ENCODE measurements around the gene DLGAP1.
"Not testable (repeated sequence)": the region's sequence is repeated elsewhere in the genome, so short reads cannot be mapped to it uniquely, and the experiment has no call there.

Gene DLGAP1

GRCh38 chr18:4455113-4455811 lies at the start of gene DLGAP1:
Gene DLGAP1, minus strand, starts transcription at chr18:4455307.
- DNase-seq = peak; percentile 1

- DNase-seq = not testable (repeated sequence)
Measured at GRCh38 chr18:4494703-4495284, 39.7 kb upstream of the DLGAP1 start.

- DNase-seq = no peak
Measured at GRCh38 chr18:4468511-4468910, 13.4 kb upstream of the DLGAP1 start.

DNA sequence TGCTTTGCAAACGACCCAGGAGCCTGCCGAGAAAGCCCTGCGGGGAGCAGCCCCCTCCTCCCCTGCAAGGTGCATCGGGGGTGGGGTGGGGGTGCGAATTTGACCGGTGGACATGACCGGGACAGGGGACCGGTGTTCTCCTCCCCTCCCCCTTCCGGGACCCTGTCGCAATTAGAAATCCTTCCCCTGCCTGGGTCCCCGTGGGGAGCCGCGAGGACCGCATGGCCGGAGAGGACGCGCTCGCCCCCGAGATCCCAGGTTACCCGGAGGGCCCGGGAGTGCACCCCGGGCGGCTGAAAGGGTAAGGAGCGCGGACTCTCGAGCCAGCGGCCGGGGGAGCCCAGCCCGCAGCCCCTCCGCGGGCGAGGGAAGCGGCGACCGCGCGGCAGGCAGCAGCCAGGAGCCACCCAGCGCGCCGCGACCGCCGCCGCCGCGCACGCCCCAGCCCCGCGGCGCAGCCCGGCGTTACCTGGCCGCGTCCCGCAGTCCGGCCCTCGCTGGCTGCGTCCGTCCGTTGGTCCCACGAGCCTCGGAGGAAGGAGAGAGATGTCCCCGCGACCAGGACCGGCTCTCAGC lies 482 bp downstream of the DLGAP1 start:
- DNase-seq = no peak

- DNase-seq = no peak
Measured at GRCh38 chr18:4453874-4454536, 1.1 kb downstream of the DLGAP1 start.

DNA sequence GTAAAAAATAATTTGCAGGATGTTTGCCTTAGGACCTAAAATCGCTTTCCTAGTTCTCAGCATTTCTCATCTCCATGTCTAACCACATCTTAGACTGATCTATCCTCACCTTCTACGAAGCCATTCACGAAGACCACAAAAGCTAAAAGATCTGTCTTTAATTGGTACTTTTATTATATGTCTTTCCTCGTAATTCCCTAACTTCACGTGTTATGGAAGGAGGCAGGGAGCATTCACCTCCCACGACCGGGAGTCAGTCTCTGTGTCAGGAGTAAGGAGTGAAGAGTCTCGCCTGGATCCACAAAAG lies 1.6 kb downstream of the DLGAP1 start:
- DNase-seq = no peak

GRCh38 chr18:4450065-4450658 lies 4.9 kb downstream of the DLGAP1 start:
- no peak for DNase-seq

GRCh38 chr18:4445902-4446301 lies 9.2 kb downstream of the DLGAP1 start:
- no peak for DNase-seq

GRCh38 chr18:4444306-4444705 lies 10.8 kb downstream of the DLGAP1 start:
- DNase-seq = no peak

- no peak for DNase-seq
Measured at GRCh38 chr18:4441098-4441497, 14.0 kb downstream of the DLGAP1 start.

DNA sequence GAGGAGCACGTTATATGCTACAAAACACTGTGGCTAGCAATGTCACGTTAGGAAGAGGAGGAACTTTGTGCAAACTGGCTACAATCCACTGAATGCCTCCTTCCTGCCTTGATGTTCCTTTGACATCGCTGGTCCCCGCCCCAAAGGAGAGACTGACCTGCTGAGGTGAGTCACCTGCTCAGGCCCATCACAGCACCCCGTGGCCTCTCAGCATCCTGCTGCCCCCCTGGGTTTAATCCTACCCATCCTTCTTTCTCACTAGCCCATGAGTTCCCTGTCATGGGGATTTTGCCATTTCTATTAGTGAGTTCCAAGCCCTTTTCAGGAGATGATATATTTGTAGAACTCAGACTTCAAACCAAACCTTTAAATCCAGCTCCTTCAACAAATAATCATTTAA lies 16.2 kb downstream of the DLGAP1 start:
- DNase-seq = no peak

DNA sequence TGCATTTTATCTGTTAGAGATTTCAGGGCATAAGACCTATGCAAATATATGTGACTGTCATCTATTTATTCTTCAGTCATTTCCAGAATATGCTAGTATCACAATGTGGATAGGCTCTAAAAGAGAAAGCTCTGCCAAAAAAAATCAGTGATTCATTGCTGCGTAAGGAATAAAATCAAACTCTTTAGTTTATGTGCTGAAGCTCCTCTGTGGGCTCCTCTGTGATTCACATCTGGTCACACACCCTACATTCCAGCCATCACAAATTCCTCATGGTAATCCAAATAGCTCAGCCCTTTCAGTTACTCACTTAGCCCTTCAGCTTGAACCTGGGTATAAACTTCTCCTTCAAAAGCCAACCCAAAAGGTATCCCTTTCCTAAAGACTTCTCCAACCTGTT lies 21.4 kb downstream of the DLGAP1 start:
- DNase-seq = no peak

GRCh38 chr18:4430836-4431235 lies 24.3 kb downstream of the DLGAP1 start:
- DNase-seq = no peak

GRCh38 chr18:4417714-4418113 lies 37.4 kb downstream of the DLGAP1 start:
- no peak for DNase-seq

DNA sequence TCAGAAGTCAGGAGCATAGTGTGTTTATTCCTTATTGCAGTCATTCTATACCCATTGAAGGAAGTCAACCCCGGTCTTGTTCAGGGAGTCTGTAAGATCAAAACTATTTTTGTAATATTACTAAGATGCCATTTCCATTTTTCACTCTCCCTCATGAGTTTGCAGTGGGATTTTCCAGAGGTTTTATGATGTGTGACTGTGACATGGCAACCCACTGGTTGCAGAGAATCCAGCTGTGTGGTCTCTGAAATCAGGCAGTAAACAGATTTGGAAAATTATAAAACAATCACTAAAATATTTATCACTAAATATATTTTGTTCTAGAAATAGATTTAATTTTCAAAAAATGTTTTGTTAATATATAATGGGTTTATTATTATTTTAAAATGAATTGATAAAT lies 38.1 kb downstream of the DLGAP1 start:
- no peak for DNase-seq

DNA sequence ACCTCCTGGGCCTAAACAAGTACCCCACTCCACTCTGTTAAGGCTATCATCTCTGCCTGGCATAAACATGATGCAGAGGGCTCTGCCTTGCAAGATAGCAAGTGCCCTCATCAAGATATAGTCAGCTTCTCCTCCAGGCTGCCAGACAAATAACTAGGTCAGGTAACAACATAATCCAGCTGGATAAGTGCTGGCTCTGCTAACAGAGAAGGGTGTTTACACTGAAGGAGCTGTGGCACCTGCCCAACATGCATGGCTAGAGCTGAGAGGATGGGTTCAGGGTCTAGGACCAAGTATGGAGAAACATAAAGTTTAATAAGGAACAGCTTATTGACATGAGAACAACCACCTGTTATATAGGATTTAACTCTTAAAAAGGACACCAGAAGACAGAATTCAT lies 42.8 kb downstream of the DLGAP1 start:
- DNase-seq = no peak

- no peak for DNase-seq
Measured at GRCh38 chr18:4406856-4407255, 48.3 kb downstream of the DLGAP1 start.

DNA sequence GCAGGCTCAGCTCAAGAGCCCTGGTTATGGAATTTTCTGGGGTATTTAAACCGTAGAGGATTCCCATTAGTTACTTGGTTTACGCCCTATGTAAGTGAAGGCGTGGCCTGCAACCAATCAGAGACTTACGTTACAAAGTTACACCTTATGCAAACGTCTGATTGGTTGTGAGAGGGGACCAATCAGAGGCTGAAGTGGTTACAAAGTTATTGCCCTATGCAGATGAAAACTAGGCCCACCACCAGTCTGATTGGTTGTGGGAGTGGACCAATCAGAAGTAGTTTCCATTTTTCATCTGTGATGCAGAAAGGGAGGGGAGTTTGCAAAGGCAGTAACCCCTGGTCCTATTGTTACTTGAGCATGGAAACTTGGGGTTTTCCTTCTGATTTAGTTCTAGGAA lies 49.1 kb downstream of the DLGAP1 start:
- no peak for DNase-seq

DNA sequence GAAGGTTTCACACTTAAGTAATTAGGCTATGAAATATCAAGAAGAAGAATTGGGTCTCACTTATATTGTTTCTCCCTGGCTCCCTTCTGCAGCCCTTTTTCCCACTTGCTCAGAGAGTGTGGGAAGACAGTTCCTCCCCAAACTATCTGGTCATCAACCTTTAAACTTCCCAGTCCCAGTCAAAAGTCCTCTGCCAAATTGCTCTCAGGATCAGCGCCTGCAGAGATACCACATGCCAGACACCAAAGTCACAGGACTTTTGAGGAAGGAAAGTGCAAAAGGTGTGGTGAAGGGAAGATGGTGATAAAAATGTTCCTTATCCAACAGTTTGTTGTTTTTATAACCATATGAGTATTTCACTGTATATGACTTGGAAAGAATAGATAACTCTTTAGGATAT lies 51.3 kb downstream of the DLGAP1 start:
- no peak for DNase-seq

DNA sequence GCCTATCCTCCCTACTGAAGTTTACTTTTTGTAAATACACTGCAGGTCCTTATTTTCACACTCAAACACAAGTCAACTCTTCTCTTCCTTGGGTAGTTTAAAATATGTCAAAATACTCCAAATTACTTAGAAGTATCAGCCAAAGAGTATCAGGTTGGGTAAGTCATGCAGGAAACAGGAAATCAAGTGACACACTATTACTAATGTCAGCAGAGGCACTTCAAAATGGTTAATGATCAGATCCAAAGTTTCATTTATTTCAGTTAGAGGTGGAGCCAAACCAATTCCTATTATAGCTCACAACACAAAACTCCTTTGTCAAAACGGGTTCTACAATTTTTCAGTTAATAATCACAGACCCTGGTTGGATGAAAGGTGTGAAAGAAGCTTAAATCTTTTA lies 54.2 kb downstream of the DLGAP1 start:
- DNase-seq = no peak

GRCh38 chr18:4399929-4400328 lies 55.2 kb downstream of the DLGAP1 start:
- DNase-seq = no peak

- no peak for DNase-seq
Measured at GRCh38 chr18:4394700-4395099, 60.4 kb downstream of the DLGAP1 start.

DNA sequence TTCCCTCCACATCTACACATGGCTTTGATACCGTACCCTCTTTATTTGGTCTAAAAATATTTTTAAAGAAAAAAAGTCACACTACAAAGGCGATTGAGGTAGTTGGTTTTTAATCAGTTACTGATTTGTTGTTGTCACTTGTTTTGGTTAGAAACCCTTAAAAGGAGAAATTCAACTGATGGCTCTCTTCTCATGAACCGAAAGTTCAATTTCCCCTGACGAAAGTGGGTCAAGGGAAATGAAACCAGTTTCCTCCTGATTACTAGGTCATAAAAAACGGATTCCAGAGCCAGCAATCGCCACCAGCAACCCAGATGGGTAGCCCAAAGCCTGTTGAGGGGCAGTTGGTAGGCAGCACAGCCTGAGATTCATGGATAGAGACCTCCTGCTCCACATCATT lies 63.2 kb downstream of the DLGAP1 start:
- no peak for DNase-seq

DNA sequence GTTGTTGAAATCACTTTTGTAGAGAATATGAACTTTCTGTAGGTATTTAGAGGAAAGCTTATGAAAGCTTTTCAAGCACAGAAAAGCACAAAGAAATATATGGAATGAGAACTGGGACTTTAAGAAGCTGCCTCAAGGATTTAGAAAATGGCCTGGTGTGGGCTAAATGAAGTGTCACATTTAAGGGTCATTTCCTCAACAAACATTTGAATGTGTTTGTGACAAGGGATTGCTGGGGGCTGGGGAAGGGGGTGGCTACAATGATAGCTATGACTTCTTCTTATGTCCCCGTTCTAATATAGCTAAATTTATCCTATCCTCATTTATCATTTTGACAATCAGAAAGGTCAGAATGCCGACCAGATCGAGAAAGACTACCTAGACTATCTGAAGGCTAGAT lies 69.2 kb downstream of the DLGAP1 start:
- no peak for DNase-seq
